Left colon (tissue), 2 donors: Measurements from ENCODE around the gene SMPD3. TPM values are rescaled to one million over a fixed set of nuclear protein-coding genes. Genes with fewer than 3 reads are reported as not detected.

Experiments used
- ATAC-seq: fragments of 200-7000 bp; cut with Tn5 transposase; one replicate; pipeline ENCODE4 v1.9.1; 2020; ENCODE audit warnings: mild to moderate bottlenecking, moderate library complexity
- DNase-seq, 2 donors: peaks; one replicate each; pipeline ENCODE4 v3.0.0-alpha.2; 2020
- intact Hi-C, 2 donors: fragments of 100-400 bp; cut with DNase I in 1 of 2; cut with micrococcal nuclease in 1 of 2; formaldehyde crosslinking; loops; one replicate each; pipeline versions ENCODE4 v1.11.2 to v1.14.0; 2022; cut with DNase I, micrococcal nuclease
- total RNA-seq, 2 donors: library from RNA; stranded (reverse); fragmentation: NEBNext Ultra II Directional; extraction: Animal tissue kit (Norgen Biotek cat#: 25700); gene quantifications; one replicate each; pipeline ENCODE4 v1.2.1, GENCODE V29; 2021
- donor health status: DM: no; HTN: no; CAD: no.
- donor health status: DM: yes; HTN: yes; CAD: no.

The SMPD3 gene
- total RNA-seq, 2 donors from 2014 or later, result 71.5 to 90.3 TPM

GRCh38 chr16:68446681-68447652, 1.3 kb downstream of the SMPD3 start:
- intact Hi-C loops, result no loop called here
- no peak for ATAC-seq
- DNase-seq, result no peak

- DNase-seq (peak; percentile 56 to 61), ATAC-seq (no peak)
- intact Hi-C loops, result no loop called here
Measured at GRCh38 chr16:68445458-68445857, 2.9 kb downstream of the SMPD3 start.

GRCh38 chr16:68444056-68444657, 4.2 kb downstream of the SMPD3 start:
- peak in 1 of 2 donors; percentile 69 for DNase-seq
- peak; percentile 31 for ATAC-seq
- intact Hi-C loops, result no loop called here

GRCh38 chr16:68436581-68436980, 11.7 kb downstream of the SMPD3 start:
- no peak for ATAC-seq
- DNase-seq, result no peak
- intact Hi-C loops, result no loop called here

- ATAC-seq (peak; percentile 98), DNase-seq (peak; percentile 83 to 89)
- intact Hi-C loops, result no loop called here
Measured at GRCh38 chr16:68434624-68435210, 13.6 kb downstream of the SMPD3 start.

- DNase-seq, result no peak
- no peak for ATAC-seq
- intact Hi-C loops, result no loop called here
Measured at GRCh38 chr16:68433316-68433715, 15.0 kb downstream of the SMPD3 start.

GRCh38 chr16:68432701-68433100, 15.6 kb downstream of the SMPD3 start:
- no peak for ATAC-seq
- no peak for DNase-seq
- intact Hi-C loops, result no loop called here

- ATAC-seq (no peak), DNase-seq (no peak)
- intact Hi-C loops, result no loop called here
Measured at GRCh38 chr16:68429076-68429854, 19.0 kb downstream of the SMPD3 start.

GRCh38 chr16:68427649-68428303, 20.5 kb downstream of the SMPD3 start:
- DNase-seq (peak in 1 of 2 donors; percentile 12), ATAC-seq (peak; percentile 90)
- intact Hi-C loops, result no loop called here

GRCh38 chr16:68426347-68426652, 22.0 kb downstream of the SMPD3 start:
- intact Hi-C loops, result no loop called here
- DNase-seq (no peak), ATAC-seq (peak; percentile 21)

GRCh38 chr16:68425498-68426346, 22.6 kb downstream of the SMPD3 start:
- intact Hi-C loops, result no loop called here
- ATAC-seq (no peak), DNase-seq (no peak)

GRCh38 chr16:68423771-68424170, 24.5 kb downstream of the SMPD3 start:
- no peak for DNase-seq
- ATAC-seq, result no peak
- intact Hi-C loops, result no loop called here

GRCh38 chr16:68422396-68422960, 25.8 kb downstream of the SMPD3 start:
- no peak for ATAC-seq

GRCh38 chr16:68421076-68421475, 27.2 kb downstream of the SMPD3 start:
- intact Hi-C loops, result no loop called here
- no peak for DNase-seq
- no peak for ATAC-seq

More at GRCh38 chr16:68422396-68422960, 25.8 kb downstream of the SMPD3 start:
- intact Hi-C loops, result no loop called here
- no peak for DNase-seq

GRCh38 chr16:68420366-68420942, 27.9 kb downstream of the SMPD3 start:
- DNase-seq, result no peak
- no peak for ATAC-seq
- intact Hi-C loops, result no loop called here

- DNase-seq (peak; percentile 83 to 85), ATAC-seq (peak; percentile 68)
- intact Hi-C loops, result no loop called here
Measured at GRCh38 chr16:68417711-68418301, 30.5 kb downstream of the SMPD3 start.
